Measurements from ENCODE around the gene LRCH2.

Gene LRCH2

GRCh38 chrX:115255003-115255402 is 21.1 kb upstream of the LRCH2 start:
- TF ChIP-seq CTCF (IDR thresholded peaks at IDR 0.05) = no peak
- Histone ChIP-seq H3K27ac (no peak overlapping the region), H3K4me3 (ENCODE audit: low read depth, low read length) (no peak overlapping the region), H3K4me1 (no peaks in the 10 kb centered on the region), H3K79me2 (no peaks in the 10 kb centered on the region), H3K9ac (no peak overlapping the region), H3K4me2 (ENCODE audit: low read length) (no peak overlapping the region), H3K9me3 (ENCODE audit: control insufficient read depth, low read length) (no peaks in the 10 kb centered on the region), H3K36me3 (ENCODE audit: control insufficient read depth, insufficient read depth, low read length) (no peaks in the 10 kb centered on the region), H2AFZ (no peak overlapping the region), H3K27me3 (ENCODE audit: control insufficient read depth, insufficient read depth, low read length) (no peaks in the 10 kb centered on the region)

GRCh38 chrX:115251458-115252233 is 17.8 kb upstream of the LRCH2 start:
- no peak overlapping the region for H3K4me2 ChIP-seq (ENCODE audit: low read length)
- no peaks in the 10 kb centered on the region for H3K9me3 ChIP-seq (ENCODE audit: control insufficient read depth, low read length)
- no peaks in the 10 kb centered on the region for H3K36me3 ChIP-seq (ENCODE audit: control insufficient read depth, insufficient read depth, low read length)
- H3K4me3 ChIP-seq (ENCODE audit: low read depth, low read length) = no peak overlapping the region
- no peak overlapping the region for H3K9ac ChIP-seq
- no peaks in the 10 kb centered on the region for H3K79me2 ChIP-seq
- TF ChIP-seq CTCF (IDR thresholded peaks at IDR 0.05) = no peak
- H3K4me1 ChIP-seq = no peaks in the 10 kb centered on the region
- no peak overlapping the region for H2AFZ ChIP-seq
- H3K27me3 ChIP-seq (ENCODE audit: control insufficient read depth, insufficient read depth, low read length) = no peaks in the 10 kb centered on the region
- no peak overlapping the region for H3K27ac ChIP-seq

- no peak overlapping the region for H3K4me3 ChIP-seq (ENCODE audit: low read depth, low read length)
- H3K27ac ChIP-seq = no peak overlapping the region
- no peaks in the 10 kb centered on the region for H3K36me3 ChIP-seq (ENCODE audit: control insufficient read depth, insufficient read depth, low read length)
- no peaks in the 10 kb centered on the region for H3K79me2 ChIP-seq
- no peaks in the 10 kb centered on the region for H3K4me1 ChIP-seq
- H3K4me2 ChIP-seq (ENCODE audit: low read length) = no peak overlapping the region
- H3K9me3 ChIP-seq (ENCODE audit: control insufficient read depth, low read length) = no peaks in the 10 kb centered on the region
- no peak for TF ChIP-seq CTCF (IDR thresholded peaks at IDR 0.05)
- no peak overlapping the region for H3K9ac ChIP-seq
- H3K27me3 ChIP-seq (ENCODE audit: control insufficient read depth, insufficient read depth, low read length) = no peaks in the 10 kb centered on the region
- H2AFZ ChIP-seq = no peak overlapping the region
Measured at GRCh38 chrX:115237056-115237455, 3.2 kb upstream of the LRCH2 start.

- no peaks in the 10 kb centered on the region for H3K27me3 ChIP-seq (ENCODE audit: control insufficient read depth, insufficient read depth, low read length)
- no peaks in the 10 kb centered on the region for H3K36me3 ChIP-seq (ENCODE audit: control insufficient read depth, insufficient read depth, low read length)
- H3K79me2 ChIP-seq = no peaks in the 10 kb centered on the region
- no peak for TF ChIP-seq CTCF (IDR thresholded peaks at IDR 0.05)
- H3K4me2 ChIP-seq (ENCODE audit: low read length) = no peak overlapping the region
- no peaks in the 10 kb centered on the region for H3K9me3 ChIP-seq (ENCODE audit: control insufficient read depth, low read length)
- H3K27ac ChIP-seq = no peak overlapping the region
- no peak overlapping the region for H2AFZ ChIP-seq
- no peak overlapping the region for H3K4me3 ChIP-seq (ENCODE audit: low read depth, low read length)
- H3K9ac ChIP-seq = no peak overlapping the region
- no peaks in the 10 kb centered on the region for H3K4me1 ChIP-seq
Measured at GRCh38 chrX:115236560-115236959, 2.7 kb upstream of the LRCH2 start.

- Histone ChIP-seq H3K79me2 (no peaks in the 10 kb centered on the region), H3K4me2 (ENCODE audit: low read length) (no peak overlapping the region), H3K9ac (no peak overlapping the region), H3K27me3 (ENCODE audit: control insufficient read depth, insufficient read depth, low read length) (no peaks in the 10 kb centered on the region), H3K4me1 (no peaks in the 10 kb centered on the region), H3K36me3 (ENCODE audit: control insufficient read depth, insufficient read depth, low read length) (no peaks in the 10 kb centered on the region), H3K27ac (no peak overlapping the region), H3K9me3 (ENCODE audit: control insufficient read depth, low read length) (no peaks in the 10 kb centered on the region), H2AFZ (peak overlapping the region; percentile 11), H3K4me3 (ENCODE audit: low read depth, low read length) (no peak overlapping the region)
- TF ChIP-seq CTCF (IDR thresholded peaks at IDR 0.05) = no peak
Measured at GRCh38 chrX:115234461-115234860, 565 bp upstream of the LRCH2 start.
